Esophagus (tissue), 2 donors: Measurements from ENCODE around the gene LEPROT. TPM values are rescaled to one million over a fixed set of nuclear protein-coding genes. Genes with fewer than 3 reads are reported as not detected.

ENCODE experiments used
- H3K27ac ChIP-seq, 2 donors: one replicate each; pipeline ENCODE4 v1.5.1; 2013; ENCODE audit warnings: low read depth in 2 of 2, mild to moderate bottlenecking in 2 of 2, inconsistent platforms in 1 of 2, low read length in 1 of 2, moderate library complexity in 1 of 2
- H3K27me3 ChIP-seq, 2 donors: one replicate each; pipeline ENCODE4 v1.6.1; 2013; ENCODE audit warnings: low read length in 2 of 2, control low read depth in 1 of 2, mild to moderate bottlenecking in 1 of 2; ENCODE audit not compliant: insufficient read depth in 2 of 2, control insufficient read depth in 1 of 2
- H3K36me3 ChIP-seq, 2 donors: one replicate each; pipeline ENCODE4 v1.6.1; 2013; ENCODE audit warnings: low read length in 1 of 2; ENCODE audit not compliant: control insufficient read depth in 2 of 2, insufficient read depth in 2 of 2
- H3K4me1 ChIP-seq, 2 donors: one replicate each; pipeline ENCODE4 v1.6.1; 2013; ENCODE audit warnings: low read length in 1 of 2; ENCODE audit not compliant: control insufficient read depth in 2 of 2, insufficient read depth in 2 of 2
- H3K4me3 ChIP-seq, 2 donors: one replicate each; pipeline ENCODE4 v1.5.1; 2013; ENCODE audit warnings: low read length in 2 of 2, mild to moderate bottlenecking in 2 of 2, low read depth in 1 of 2, moderate library complexity in 1 of 2
- H3K9me3 ChIP-seq, 2 donors: one replicate each; pipeline ENCODE4 v1.6.1; 2013; ENCODE audit warnings: mild to moderate bottlenecking in 2 of 2, low read depth in 1 of 2, low read length in 1 of 2, moderate library complexity in 1 of 2; ENCODE audit not compliant: control insufficient read depth in 2 of 2, insufficient read depth in 1 of 2
- WGBS, 2 donors: extraction: QIAGEN DNeasy Blood & Tissue Kit; methylation state at CpG; one replicate each; pipeline ENCODE4 v1.1.7; 2013; 5-methylcytosine and 5-hydroxymethylcytosine counted together
- polyA plus RNA-seq, 2 donors: library from polyadenylated mRNA; stranded (reverse); fragments of 200-250 nt; gene quantifications; one replicate each; pipeline ENCODE4 v1.2.3, GENCODE V29; 2013
- donor health status: healthy with polysubstance abuse.
- donor health status: Bipolar disorder and iron deficiency.

LEPROT gene
- polyA plus RNA-seq, 2 donors: 23.2 to 26.4 TPM

DNA sequence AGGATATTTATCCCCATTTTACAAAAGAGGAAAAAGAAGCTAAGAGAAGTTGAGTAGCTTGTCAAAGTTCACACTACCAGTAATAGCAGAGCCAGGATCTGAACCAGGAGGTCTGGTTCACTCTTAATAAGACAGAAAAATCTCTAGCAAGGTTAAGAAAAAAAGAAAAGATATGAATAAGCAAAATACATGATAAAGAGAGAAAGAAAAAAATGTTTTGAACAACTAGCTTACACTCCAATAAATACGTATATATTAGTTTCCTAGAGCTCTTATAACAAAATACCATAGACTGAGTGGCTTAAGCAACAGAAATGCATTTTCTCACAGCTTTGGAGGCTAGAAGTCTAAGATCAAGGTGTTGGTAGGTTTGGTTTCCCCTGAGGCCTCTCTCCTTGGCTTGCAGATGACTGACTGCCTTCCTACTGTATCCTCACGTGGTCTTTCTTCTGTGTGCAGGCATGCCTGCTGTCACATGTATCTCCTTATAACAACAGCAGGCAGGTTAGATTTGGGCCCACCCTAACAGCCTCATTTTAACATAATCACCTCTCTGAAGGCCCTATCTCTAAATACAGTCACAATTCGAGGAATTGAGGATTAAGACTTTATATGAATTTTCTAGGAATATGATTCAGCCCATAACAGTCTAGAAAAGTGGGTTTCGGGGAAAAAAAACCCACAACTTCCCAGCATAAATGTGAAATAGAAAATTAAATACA, 60.4 kb downstream of the LEPROT start:
- Histone ChIP-seq H3K9me3 (no peaks in the 10 kb centered on the region), H3K4me1 (no peaks in the 10 kb centered on the region), H3K36me3 (no peaks in the 10 kb centered on the region), H3K27me3 (no peaks in the 10 kb centered on the region), H3K4me3 (no peak overlapping the region), H3K27ac (no peak overlapping the region)
- WGBS, 2 donors: 71 to 77% methylated on average over 4 of the region's 4 CpGs

DNA sequence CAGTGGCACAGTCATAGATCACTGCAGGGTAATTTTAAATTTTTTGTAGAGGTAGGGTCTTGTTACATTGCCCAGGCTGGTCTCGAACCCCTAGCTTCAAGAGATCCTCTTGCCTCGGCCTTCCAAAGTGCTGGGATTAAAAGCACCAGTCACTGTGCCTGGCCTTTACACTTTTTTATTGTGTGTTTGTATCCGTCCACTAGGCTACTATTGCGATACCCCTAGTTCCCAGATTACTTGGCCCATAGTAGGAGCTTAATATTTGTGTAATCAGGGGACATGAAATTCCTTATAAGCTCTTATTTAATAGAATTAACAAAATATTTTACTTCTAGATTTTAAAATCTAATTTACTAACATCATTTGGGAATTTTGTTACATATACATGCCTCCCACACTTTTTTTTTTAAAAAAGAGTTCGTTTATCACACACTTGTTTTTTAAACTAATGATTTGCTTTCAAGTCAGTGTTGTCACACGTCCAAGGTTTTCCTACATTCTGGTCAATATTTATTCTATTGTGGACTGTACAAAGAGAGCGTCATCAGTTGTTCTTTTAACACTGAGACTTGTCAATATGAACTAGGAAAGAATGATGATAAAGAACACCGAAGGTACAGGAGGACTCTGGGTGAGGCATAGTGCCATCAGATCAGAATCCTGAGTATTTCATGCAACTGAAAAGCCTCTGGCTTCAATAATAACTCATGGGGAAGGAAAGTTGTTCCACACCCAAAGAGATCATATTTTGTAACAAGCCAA, 63.7 kb downstream of the LEPROT start:
- Histone ChIP-seq H3K9me3 (no peaks in the 10 kb centered on the region), H3K27ac (no peak overlapping the region), H3K4me3 (no peak overlapping the region), H3K4me1 (no peaks in the 10 kb centered on the region), H3K36me3 (no peaks in the 10 kb centered on the region), H3K27me3 (no peaks in the 10 kb centered on the region)
- 68 to 70% methylated on average over 8 of the region's 8 CpGs for WGBS, 2 donors

Other genes with a start within 250 kb of the LEPROT start
- under 1 TPM; 0.06 to 0.13 TPM for gene DNAJC6, start 111.1 kb upstream of the LEPROT start, polyA plus RNA-seq
- 1 to 10 TPM; 1.2 to 2.6 TPM for gene LEPR, start within 50 bp of the LEPROT start, polyA plus RNA-seq